Activated effector memory CD4-positive, alpha-beta T cell treated with Interleukin-2 at 50 U/mL for 16 hours (primary cell): ENCODE data around the gene GIMAP6.
"Not testable (repeated sequence)": the region's sequence is repeated elsewhere in the genome, so short reads cannot be mapped to it uniquely, and the experiment has no call there.

ENCODE experiments used
- DNase-seq: peaks from one replicate; pipeline ENCODE4 v3.0.0-alpha.2; 2020

The GIMAP6 gene

GRCh38 chr7:150631866-150632864 lies at the start of gene GIMAP6:
Gene GIMAP6, minus strand, starts transcription at chr7:150632385. Its CDS starts 2,243 bp downstream, at chr7:150630142.
- peak; percentile 35 for DNase-seq

DNA sequence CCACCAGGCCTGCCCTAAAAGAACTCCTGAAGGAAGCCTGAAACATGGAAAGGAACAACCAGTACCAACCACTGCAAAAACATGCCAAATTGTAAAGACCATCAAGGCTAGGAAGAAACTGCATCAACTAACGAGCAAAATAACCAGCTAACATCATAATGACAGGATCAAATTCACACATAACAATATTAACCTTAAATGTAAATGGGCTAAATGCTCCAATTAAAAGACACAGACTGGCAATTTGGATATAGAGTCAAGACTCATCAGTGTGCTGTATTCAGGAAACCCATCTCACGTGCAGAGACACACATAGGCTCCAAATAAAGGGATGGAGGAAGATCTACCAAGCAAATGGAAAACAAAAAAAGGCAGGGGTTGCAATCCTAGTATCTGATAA lies 48.2 kb upstream of the GIMAP6 start:
- not testable (repeated sequence) for DNase-seq

DNA sequence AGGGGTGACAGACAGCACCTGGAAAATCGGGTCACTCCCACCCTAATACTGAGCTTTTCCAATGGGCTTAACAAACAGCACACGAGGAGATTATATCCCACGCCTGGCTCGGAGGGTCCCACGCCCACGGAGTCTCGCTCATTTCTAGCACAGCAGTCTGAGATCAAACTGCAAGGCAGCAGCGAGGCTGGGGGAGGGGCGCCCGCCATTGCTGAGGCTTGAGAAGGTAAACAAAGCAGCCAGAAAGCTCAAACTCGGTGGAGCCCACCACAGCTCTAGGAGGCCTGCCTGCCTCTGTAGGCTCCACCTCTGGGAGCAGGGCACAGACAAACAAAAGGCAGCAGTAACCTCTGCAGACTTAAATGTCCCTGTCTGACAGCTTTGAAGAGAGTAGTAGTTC lies 46.4 kb upstream of the GIMAP6 start:
- not testable (repeated sequence) for DNase-seq

DNA sequence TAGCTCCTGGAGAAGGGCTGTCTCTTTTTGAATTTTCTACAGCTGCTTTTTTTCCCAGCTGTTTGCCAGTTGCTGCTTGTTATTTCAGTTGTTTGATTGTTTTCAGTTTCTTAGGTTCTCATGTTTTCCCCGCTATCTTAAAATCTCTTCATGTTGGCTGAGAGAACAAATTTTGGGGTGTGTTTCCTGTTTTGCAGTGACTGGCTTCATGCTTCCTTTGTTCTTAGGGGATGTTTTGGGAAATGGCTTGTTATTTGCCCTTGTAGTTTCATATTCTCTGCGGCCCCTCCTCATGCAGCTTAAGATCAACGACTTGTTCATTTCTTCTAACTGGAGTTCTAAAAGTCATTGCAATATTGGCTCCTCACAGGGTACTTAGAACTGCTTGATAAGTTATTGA lies 44.7 kb upstream of the GIMAP6 start:
- DNase-seq: not testable (repeated sequence)

GRCh38 chr7:150676276-150676675 lies 44.1 kb upstream of the GIMAP6 start:
- not testable (repeated sequence) for DNase-seq

- DNase-seq: no peak
These were observed 43.5 kb upstream of the GIMAP6 start for GRCh38 chr7:150675714-150676113.

GRCh38 chr7:150671798-150672585 lies 39.8 kb upstream of the GIMAP6 start:
- not testable (repeated sequence) for DNase-seq

DNA sequence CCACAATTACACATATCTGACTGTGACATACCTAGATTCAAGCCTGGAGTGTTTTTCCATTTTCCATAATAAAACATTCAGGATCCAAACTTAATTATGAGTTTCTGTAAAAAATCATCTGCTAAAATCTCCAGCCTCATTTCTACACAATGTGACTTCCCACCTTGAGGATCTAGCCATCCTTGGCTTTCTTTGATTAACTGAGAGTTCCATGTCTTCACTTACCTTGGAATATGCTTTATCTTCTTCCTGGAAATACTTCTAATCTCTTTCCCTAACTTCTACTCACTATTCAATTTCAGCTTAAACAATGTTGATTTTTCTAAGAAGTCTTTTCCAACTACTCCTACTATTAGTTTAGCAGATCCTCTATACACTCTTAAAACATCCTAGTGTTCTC lies 36.8 kb upstream of the GIMAP6 start:
- DNase-seq: no peak

- DNase-seq: peak; percentile 41
These were observed 36.3 kb upstream of the GIMAP6 start for GRCh38 chr7:150668472-150668911.

GRCh38 chr7:150666412-150666811 lies 34.2 kb upstream of the GIMAP6 start:
- no peak for DNase-seq

GRCh38 chr7:150665896-150666295 lies 33.7 kb upstream of the GIMAP6 start:
- DNase-seq: no peak

DNA sequence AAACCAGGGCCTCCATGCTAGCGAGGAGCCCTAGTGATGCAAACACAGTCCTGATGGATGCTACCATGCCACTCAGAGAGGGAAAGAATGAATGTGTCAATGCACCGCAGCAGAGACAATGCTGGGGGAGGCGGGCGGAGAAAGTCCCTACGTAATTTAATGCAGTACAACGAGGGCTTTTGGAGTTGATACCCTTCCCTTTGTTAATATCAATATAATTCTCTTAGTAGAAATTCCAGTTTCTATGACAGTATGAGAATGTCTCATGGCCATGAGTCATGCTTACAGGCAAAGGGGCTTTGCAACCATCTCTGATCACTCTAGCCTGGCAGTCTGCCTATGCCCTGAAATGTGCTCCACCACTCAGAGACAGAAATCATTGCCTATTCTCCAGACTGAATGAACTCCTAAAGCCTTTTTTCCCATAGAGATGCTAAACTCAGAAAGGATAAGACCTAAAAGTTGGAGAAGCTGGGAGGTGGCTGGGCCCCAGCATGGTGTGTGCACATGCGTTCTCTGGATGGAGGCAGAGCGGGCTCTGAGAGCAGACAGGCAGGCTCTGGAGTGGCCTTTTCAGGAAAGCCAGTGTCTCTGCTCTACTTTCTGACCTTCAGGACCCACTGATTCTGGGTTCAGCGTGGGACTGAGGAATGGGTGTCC lies 33.0 kb upstream of the GIMAP6 start:
- DNase-seq: no peak

DNA sequence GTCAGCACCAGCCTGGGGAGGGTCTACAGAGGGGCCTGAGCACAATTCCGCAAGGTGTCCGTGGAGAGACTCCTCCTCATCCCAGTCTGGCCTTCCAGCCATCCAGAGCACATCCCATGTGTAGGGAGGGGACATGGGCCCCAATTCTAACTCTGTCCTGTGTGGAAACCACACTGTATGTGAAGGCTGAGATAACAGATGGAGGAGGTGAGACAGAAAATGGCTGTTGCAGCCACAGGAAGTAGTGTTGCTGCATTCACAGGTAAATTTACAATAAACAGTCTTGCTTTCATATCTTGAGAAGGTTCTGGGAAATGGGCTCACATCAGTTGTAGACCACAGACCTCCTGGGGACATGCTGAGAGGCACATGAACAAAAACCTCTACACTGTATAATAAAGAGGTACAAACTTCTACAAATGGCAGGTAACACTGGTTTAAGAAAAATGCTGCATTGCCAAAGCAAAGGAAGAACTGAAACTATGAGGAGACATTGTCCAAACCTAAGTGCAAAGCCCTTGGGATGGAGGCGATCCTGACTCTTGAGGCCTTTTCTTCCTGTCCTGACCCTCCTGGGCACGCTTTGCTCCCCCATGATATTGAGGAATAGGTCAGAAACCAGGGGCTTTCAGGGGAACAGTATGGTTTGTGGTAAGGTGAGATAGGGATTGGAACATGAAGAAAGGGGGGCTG lies 31.8 kb upstream of the GIMAP6 start:
- no peak for DNase-seq

DNA sequence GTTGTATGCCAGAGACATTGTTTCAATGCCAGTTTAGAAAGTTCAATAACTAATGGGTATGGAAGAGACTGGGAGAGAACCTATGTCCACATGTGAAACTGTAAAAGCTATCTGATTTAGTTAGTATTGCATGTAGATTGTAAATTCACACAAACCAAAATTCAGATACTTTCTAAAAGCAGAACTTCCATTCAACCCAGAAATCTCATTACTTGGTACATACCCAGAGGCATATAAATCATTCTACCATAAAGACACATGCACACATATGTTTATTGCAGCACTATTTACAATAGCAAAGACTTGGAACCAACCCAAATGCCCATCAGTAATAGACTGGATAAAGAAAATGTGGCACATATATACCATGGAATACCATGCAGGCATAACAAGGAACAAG lies 30.6 kb upstream of the GIMAP6 start:
- not testable (repeated sequence) for DNase-seq

DNA sequence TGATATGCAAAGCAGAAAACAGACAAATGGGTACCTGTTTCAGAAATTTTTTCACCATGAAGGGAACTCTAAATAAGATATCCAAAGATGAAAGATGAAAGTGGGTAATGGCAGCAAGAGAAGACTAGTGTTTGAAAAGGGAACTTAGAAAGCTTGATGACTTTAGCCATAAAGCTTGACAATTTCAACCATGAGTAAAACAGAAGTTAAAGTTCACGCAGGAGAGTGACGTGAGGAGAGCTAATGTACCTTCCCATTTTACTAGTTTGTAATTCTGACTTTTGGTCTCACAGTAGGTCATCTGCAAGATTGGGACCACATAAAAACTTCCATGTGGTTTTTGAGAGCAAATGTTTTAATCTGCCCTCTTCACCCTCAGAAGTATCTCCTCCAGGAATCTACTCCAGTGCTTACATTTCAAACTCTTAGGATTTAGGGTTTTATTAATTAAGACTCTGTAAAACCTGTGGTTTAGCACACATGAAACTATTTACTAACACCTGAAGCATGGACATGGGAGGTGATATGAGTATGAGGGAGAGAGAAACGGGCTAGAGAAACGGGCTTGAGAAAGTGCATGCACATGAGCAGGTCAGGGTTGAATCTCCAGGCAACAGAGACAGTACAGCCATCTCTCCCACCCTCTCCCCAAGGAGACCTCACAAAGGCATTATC lies 28.9 kb upstream of the GIMAP6 start:
- no peak for DNase-seq

GRCh38 chr7:150657526-150657925 lies 25.3 kb upstream of the GIMAP6 start:
- DNase-seq: no peak

DNA sequence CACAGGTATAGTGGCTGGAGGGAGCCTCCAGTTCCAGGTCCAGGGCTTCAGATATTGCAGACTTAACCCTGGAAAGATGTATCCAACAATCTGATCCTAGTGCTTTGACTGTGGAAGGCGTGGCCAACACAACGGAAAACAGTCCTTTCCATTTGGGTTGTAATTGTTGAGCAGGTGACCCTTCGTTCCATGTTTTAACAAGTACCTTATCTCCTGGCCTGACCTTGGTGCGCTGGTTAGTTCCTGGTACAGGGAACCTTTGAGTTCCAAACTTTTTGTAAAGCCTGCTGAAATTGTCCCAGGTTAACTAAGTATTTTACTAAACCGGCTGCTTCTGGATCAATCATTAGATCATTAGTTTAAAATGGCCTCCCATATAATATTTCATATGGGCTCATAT lies 23.9 kb upstream of the GIMAP6 start:
- no peak for DNase-seq

- DNase-seq: no peak
These were observed 22.5 kb upstream of the GIMAP6 start for GRCh38 chr7:150654692-150655091.

- no peak for DNase-seq
These were observed 16.8 kb upstream of the GIMAP6 start for GRCh38 chr7:150649080-150649385.

- no peak for DNase-seq
These were observed 16.3 kb upstream of the GIMAP6 start for GRCh38 chr7:150648353-150649079.
